AG08395 (cell line): ENCODE results near the gene CCDC80.

Source experiments
- DNase-seq: peaks from one replicate; pipeline ENCODE4 v3.0.0; 2012; ENCODE audit warnings: mixed read lengths, low spot score

CCDC80 gene, protein sequence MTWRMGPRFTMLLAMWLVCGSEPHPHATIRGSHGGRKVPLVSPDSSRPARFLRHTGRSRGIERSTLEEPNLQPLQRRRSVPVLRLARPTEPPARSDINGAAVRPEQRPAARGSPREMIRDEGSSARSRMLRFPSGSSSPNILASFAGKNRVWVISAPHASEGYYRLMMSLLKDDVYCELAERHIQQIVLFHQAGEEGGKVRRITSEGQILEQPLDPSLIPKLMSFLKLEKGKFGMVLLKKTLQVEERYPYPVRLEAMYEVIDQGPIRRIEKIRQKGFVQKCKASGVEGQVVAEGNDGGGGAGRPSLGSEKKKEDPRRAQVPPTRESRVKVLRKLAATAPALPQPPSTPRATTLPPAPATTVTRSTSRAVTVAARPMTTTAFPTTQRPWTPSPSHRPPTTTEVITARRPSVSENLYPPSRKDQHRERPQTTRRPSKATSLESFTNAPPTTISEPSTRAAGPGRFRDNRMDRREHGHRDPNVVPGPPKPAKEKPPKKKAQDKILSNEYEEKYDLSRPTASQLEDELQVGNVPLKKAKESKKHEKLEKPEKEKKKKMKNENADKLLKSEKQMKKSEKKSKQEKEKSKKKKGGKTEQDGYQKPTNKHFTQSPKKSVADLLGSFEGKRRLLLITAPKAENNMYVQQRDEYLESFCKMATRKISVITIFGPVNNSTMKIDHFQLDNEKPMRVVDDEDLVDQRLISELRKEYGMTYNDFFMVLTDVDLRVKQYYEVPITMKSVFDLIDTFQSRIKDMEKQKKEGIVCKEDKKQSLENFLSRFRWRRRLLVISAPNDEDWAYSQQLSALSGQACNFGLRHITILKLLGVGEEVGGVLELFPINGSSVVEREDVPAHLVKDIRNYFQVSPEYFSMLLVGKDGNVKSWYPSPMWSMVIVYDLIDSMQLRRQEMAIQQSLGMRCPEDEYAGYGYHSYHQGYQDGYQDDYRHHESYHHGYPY

DNA sequence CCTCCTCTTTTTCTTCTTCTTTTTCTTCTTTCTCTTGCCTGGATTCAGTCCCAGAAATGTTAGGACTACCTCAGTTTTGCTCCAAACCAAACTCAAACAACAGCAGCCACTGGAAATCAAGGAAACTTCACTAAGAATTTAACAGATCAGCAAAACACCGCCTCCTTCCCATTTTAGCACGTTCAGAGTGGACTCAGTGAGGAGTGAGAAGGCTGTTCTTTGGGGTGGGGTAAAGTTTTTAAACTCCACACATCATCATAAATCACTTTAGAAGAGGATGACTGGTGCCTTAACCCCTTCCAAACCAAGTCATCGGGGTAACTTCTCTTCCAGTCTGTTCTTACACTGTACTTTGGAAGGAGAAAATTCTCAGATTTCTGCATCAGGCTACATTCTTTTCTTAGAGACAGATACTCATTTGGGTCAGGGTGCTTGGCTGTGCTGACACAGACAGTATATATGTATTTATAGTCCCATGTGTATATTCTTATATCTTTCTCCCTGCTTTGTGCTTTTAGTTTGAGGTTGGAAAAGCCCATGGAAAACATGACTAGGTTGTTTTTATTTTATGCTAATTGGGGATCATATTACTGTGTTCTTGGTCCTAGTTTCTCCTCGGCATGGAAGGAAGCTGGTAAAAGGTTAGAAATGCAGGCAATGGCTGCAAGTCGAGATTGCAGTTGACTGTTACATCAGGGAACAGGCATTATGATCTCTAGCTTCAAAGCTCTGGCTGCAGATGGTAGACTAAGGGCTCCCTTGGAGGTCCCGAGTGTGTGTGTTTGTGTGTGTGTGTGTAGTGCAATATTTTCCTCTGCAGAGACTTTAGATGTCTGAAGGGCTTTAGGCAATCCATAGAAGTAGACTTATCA is at the start of gene CCDC80:
Gene CCDC80, minus strand, starts transcription at position 214 of the 872 bp plus-strand sequence. CDS start 1,238 bp downstream, outside the sequence.
- peak; percentile 67 for DNase-seq

DNA sequence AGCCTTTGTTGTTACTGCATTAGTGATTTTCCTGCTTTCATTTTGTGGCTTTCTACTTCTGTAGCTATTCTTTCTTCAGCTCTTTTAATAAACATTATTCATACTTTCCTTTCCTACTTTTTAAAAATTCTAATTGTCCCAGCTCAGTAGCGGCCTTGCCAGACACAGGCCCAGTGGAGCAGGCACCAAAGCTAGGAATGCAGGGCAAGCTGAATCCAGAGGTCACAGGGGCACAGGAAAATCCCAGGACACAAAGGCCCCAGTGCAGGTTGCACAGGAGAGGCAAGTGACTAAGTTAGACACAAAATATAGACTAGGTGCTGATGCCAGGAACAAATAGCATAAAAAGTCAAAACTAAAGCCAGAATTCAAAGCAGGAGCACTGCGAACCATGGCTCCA is 49.0 kb upstream of the CCDC80 start:
- DNase-seq: no peak

DNA sequence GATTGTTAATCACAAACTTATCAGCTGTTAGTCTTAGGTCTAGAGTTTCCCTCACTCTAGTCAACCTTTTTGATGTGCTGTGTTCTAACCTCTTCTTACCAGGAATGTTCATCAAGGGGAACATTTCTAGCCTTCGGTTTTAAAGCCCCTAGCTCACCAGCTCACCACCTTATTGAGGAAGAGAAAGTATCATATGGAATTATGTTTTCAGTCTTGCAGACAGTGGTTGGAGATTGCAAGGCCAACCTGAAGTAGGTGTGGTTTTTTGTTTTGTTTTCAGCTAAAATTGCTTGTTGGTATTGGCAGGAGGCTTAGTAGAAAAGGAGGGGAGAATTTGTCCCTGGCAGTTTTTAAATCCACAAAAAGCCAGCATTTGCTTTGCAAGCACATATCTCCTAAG is 48.4 kb upstream of the CCDC80 start:
- no peak for DNase-seq

DNA sequence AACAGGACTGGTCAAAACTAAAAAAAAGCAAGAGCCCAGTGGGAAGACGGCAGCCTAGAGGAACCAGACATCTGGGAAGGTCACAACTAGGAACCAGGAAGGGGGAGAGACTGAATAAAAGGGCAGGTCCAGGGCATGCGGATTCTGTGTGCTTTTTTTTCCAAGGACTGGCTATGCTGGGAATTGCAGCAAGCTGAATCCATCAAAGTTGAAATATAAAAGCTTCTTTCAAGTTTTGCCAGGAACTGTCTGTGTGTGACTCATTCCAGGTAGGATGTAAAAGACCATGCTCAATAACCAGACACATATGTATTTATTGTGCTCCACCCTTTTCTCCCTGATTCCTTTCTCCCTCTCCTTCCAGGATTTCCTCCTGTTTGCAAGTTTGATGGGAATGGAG is 47.9 kb upstream of the CCDC80 start:
- no peak for DNase-seq

DNA sequence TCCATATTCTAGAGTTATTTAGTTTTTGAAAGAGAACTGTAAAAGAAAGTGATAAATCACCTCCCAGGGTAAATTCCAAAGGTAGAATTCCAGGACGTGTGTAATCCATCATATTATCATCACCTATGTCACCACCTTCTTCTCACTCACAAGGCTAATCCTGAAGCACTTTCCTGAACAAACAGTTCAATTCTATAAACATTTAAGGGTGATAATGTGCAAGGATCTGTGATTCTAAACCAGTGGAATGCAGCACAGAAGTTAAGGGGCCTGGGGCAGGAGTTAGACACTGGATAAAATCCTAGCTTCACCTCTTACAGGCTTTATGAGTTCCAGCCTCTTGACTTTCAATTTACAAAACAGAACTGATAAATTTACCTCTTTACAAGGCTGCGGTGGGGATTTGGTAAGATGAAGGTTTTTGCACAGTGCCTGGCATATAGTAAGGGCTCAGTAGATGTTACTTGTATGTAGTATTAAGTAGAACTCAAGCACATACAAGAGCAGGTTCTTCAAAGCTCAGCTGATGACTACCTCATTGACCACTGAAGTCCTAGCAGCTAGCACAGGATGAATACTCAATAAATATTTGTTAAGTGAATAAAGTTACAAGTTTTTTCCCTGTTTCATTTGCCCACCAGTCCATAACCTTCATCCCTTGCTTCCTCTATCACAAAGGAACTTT is 47.3 kb upstream of the CCDC80 start:
- DNase-seq: no peak

DNA sequence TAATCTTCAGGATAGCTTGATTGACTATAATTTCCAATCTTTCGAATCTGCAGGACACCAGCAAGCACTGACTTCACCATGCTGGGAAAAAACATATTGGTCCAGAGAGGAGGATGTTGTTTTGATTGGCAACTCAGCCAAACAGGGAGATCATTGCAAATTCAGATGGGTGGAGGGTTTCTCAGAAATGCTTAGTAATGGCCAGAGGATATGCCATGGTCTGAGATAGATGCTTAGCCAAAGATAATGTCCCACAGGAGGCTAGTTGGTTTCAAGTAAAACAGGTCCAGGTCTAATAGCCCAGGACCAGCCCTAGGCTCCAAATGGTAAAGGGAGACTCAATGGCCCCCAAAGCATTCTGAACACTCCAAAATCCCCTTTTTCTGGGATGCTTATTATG is 46.7 kb upstream of the CCDC80 start:
- no peak for DNase-seq

DNA sequence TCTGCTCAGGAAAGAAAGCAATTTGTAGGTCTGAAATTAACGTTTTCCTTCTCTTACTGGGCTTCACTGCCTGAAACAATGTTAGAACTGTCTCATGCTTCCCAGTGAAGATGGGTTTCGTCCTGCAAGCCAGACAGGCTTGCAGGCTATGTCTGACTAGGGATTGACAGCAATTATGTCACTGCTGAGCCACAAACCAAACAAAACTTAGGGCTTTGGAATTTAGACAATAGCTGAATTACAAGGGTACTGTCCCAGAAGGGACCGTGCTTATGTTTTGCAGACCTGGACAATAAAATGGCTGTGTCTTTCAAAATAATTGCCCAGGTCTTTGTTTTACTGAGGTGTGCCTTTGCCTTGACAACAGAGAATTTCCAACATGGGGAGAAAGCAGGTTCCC is 46.3 kb upstream of the CCDC80 start:
- DNase-seq: no peak

DNA sequence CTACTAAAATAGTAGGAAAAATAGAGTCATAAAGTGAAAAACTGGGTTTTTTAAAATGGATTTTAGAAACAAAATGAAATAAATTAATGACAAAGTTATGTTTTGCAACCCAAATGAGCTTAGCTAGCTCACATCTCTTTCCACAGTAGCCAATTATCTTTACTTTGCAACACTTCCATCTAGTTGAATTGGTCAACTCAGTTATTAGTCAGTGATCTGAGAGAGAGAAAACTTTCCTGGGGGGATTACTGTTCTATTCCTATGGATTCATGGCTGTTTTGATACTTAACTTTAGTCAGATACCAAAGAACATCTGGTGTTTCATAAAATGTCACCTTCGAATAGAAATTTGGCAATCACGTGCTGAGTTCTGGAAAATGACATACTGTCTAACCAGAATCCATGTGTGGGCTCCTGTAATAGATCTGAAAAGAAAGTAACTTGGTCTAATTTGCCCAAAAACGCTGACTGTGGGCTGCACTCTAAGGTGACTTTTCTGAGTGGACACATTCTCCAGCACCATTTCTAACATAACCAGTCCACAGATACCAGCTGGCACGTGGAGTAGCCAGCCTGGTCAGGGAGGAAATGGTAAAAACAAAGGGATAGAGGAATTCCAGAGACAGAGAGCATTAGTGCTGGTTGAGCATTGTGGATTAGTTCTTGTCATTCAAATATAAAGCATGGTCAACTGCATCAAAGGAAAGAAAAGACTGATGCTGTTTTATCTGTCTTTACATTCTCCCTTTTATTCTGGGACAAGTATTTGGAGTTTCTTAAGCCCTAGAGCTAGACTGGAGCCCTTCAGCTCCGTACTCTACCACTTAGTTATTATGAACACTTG is 45.2 kb upstream of the CCDC80 start:
- no peak for DNase-seq

DNA sequence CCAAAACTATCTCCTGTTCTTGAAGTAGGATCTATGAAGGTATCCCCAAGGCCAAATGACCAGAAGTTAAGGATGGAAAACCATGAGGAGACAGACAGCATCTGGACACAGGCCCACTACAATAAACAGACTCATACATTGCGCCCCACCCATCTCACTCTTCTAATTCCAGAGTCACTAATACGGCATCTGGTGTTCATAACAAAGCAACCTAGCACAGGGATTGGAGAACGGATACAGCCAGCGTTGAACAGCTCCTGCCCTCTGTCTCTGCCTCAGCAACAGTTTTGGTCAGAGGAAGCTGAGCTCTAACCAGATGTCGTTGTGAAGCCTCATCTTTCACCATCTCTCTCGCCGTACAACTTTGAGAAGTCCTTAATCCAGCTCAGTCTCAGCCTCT is 44.5 kb upstream of the CCDC80 start:
- peak; percentile 90 for DNase-seq

DNA sequence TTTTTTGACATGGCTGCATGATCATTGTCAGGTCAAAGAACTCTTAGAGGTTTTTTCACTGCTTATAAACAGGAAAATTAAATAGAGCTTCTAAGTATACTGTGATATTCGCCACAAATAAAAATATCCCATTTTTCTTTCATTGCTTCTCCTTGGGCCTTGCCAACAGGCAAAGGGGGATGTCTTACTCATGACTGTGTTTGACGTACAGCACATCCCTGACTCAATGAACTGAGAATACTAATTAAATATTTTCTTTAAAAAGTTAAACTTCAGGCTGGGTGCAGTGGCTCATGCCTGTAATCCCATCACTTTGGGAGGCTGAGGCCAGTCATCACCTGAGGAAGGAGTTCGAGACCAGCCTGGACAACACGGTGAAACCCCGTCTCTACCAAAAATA is 41.4 kb upstream of the CCDC80 start:
- DNase-seq: no peak

DNA sequence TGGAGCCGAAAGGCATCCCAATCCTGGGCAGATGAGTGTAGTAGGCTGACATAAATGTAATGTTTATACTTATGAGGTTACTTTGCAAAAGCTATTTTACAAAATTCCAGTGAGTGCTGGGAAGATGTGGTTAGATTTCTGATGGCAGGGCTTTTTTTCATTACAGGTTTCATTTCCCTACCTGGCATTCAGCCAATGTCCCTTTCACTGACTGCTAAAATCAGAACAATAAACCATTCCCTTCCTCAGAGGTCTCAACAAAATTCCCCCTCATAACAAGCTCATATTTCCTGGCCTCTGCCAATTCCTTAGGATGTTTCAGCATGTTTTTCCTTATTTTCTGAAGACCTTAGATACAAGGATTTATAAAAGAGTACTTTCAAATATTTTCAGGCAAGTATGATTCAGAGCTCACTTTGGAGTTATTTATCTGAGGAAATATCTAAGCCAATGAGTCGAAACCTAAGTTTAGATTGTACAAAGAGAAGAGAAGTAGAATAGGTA is 40.9 kb upstream of the CCDC80 start:
- peak; percentile 44 for DNase-seq

DNA sequence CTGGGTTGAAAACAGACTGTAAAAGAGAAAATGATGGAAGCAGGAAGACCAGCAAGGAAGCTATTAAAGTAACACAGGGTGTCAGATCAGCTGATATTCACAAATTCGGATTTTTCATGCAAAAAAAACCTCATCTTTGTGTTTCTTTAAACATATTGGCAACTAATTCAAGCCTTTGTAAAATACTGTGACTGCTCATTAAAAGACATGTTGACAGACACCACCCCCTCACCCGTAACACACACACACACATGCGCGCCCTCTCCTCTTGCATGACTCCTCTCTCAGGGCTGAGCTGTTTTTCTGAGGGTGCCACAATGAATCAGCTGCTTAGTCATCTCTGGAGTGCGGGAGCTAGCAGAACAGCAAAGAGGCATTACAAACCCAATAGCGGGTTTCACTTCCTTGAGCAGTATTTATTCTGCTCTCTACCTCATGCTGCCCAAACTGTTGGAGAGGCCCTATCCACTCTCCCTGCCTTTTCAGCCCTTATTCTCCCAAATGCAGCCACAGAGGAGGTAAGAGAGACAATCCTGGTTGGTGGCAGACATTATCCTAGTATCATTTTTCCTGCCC is 35.8 kb upstream of the CCDC80 start:
- peak; percentile 88 for DNase-seq

DNA sequence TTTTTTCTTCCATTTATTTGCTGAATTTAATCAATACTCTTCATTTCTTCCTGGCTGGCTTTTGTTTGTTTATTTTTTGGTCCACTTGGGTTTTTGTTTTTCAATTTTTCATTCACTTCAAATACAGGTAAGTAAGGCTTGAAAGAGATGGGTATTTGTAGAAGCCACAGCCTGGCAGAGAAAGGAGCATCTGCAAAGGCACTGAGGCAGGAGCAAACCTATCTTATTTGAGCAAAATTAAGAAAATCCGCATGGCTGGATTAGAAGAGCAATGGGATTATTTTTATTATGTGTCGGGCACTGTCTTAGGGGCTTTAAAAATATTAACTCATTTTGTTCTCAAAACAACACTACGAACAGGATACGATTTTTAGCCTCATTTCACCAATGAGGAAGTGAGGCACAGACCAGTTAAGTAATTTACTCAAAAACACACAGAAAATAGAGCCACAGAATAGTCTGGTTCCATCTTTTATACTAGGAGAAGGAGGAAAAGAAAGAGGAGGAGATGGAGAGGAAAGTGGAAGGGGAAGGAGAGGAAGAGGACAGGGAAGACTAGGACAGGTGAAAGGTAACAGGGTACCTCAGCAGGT is 35.1 kb upstream of the CCDC80 start:
- no peak for DNase-seq

DNA sequence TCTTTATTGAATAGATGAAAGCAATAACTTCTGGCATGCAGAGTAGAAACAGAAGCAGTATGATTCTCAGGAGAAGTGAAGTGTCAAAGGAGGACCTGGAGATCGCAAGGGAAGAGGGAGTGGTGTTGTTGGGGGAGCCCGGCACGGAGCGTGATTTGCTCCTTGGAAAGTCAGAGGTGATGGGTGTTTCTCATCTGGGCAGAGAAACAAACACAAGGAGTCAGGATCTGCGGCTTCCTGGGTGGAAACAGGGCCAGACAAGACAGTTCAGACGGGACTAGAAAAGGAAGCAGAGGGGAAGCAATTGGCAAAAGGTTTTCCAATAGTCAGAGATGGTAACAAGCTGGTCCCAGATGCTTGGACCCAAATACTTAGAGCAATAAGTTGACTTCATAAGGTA is 34.4 kb upstream of the CCDC80 start:
- DNase-seq: no peak

DNA sequence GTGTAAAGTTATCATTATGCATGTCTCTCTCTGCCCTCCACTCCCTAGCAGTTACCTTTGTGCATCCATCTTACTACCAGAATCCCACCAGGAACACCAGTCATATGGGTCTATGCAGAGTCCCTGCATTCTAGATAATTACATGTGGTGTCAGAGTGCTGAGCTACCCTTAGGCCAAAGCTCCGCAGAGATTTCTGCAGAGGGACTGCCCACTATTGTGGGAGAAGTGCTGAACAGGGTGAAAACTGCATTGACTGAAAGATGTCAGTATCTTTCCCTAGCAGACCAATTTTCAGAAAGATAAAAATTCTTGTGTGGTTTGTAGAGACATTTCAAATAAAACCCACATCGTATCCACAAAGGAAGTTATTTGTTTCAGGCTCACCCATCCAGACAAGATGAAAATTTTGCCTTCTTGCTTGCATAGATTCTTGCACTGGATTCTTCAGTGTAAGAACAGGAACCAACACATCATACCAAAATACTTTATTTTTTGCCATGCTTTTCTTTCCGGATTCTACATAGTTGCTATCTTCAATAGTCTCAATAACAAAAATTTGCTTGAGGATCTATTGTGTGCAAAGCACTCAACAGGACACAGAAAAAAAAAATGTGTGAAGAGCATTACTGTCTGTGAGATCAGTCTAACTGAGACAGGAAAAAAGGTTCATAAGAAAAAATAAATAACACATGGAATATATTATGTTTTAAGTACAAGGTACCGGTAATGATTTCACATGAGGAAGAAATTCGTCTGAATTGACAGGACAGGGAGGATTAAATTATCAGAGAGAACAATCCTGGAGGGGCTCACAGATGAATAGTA is 32.0 kb upstream of the CCDC80 start:
- no peak for DNase-seq

DNA sequence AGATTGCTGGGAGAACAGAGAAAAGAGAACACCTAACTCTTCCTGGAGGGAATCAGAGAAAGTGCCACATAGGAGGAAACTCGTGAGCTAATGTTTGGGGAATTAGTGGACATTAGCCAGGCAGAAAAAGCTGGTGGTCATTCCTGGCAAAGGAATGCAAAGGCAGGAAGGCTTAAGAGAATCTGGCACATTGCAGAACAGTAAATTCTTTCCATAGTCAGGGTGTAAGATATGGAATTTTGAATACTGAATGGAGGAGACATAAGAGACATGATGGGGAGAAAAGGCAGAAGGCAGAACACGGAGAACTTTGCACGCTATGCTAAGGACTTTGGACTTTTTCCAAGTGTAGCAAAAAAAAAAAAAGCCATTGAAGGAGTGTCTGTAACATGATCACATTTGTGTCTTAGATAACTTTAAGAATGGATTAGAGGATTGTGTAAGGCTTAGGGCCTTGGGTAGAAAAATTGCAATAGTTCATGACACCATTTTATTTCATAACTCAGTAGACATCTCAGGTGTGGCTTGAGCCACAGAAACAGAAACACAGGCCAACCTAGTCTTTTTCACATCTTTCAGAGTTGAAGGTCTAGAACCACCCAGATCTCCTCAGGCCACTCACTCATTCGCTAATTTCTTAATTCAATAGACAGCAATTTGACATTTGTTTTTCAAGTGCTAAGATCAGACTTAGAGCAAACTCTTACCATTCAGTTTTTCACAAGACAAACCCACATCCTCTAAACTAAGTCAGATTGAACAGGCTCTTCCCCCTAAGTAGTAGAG is 31.2 kb upstream of the CCDC80 start:
- peak; percentile 82 for DNase-seq

DNA sequence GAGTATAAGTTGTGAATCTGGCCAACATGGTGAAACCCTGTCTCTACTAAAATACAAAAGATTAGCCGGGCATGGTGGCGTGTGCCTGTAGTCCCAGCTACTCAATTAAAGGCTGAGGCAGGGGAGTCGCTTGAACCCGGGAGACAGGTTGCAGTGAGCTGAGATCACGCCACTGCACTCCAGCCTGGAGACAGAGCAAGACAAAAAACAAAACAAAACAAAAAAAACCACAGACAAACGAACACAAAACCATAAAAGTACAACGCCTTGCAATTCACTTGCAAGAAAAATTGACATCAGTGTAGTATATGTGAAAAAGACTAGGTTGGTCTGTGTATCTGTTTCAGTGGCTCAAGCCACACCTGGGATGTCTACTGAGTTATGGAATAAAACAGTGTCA is 29.9 kb upstream of the CCDC80 start:
- no peak for DNase-seq

DNA sequence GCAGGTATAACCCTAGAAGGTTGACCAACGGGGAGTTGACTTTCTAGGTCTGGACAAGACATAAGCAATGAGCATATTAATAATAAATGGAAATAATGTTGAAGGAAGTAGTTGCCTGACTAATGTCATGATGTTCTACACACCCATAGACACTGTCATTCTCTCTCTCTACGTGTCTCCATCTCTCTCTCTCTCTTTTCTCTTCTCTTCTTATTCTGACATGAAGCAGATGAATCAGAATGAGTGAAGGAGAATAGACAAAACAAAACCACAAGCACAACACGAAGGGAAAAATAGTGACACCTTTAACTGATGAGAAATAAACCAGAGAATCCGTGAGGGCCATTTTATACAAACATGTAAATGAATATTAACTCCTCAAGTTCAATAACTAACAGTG is 26.7 kb upstream of the CCDC80 start:
- DNase-seq: no peak
